Effector CD8-positive, alpha-beta T cell (primary cell): Measurements from ENCODE around the gene CALN1.
"Not testable (repeated sequence)": the region's sequence is repeated elsewhere in the genome, so short reads cannot be mapped to it uniquely, and the experiment has no call there.

ENCODE experiments used
- DNase-seq: peaks from one replicate; lab custom pipeline; 2025; lab: John Stamatoyannopoulos, UW

CALN1 gene

DNA sequence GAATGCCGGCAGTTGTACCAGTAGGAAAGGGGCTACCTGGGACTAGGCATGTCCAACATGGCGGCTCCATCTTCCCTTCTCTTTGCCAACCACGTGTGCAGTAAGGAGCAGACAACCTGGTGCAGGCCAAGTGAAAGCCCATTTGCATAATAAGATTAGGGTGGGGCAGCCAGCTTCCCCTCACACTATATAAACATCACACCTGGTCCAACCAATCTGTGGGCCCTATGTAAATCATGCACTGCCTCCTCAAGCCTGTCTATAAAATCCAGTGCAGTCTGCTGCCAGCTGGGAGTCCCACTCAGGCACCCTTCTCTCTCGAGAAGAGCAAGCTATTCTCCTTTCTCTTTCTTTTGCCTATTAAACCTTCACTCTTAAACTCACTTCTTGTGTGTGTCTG is 429.3 kb downstream of the CALN1 start:
- no peak for DNase-seq

DNA sequence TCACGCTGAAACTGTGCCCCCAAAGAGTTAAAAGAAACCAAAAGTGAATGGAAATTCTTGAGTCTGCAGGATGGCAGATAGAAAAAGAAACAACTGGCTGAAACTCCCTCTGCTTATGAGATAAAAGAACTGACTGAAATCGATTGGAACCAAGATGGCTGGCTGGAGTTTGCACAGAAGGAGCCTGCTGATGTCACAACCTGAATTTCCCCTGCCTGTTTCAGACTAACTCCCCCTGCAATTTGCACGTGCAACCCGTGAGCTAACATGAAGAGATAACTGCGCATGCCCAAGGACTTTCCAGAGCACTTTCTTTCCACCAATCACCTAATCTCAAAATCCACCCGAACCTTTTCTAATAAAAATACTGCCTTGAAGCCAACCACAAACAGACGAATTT is 435.5 kb downstream of the CALN1 start:
- DNase-seq: no peak

DNA sequence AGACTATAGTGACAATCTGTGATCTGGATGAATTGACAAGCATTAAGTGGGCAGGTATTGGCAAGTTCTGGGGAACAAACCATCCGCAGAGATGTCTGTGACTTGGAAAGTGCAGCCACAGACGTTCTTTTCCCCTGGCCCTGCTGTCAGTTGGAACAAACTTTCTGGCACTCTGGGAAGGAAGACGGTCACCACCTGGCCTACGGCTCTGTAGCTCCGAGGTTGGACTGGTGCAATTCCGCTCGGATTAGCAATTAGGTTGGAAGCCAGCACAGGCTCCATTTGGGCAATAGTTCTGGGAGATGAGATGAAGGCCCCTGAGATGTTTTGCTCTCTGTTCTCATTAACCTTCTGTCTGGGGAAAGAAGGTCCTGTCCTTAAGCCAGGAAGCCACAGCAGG is 437.5 kb downstream of the CALN1 start:
- no peak for DNase-seq

DNA sequence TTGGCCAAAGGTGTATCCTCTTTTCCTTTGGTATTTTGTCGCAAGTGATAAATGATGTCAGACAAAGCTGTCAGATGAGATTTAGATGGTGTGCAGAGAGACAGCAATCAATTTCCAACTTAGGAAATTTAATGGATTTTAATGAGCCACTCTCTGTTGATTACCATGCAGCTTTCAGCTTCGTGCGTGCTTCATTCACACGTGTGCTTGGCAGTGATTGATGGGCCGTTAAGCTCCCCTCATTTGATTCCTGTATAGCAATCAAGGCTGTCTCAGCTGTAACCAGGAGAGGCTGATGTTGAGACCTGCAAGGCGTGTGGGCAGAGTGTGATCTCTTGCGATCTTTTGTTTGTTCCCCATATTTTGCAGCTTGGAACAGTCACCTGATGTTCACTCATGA is 439.6 kb downstream of the CALN1 start:
- DNase-seq: no peak

DNA sequence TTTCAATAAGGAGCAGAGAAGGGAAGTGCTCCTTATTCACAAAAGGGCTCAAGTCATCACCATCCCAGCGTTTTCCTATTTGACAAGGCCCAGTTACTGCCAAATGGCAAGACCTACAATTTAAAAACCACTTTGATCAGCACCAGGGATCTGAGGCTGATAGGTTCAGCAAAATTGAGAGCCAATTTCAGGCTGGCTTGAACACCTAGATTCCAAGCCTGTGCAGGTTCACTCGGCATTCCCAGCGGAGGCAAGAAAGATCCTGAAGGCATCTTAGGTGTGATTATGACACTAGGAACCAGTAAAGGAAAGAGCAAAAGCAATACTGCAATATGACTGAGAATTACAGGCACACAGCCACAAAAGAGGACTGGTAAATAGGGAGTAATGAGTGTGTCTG is 441.4 kb downstream of the CALN1 start:
- no peak for DNase-seq

DNA sequence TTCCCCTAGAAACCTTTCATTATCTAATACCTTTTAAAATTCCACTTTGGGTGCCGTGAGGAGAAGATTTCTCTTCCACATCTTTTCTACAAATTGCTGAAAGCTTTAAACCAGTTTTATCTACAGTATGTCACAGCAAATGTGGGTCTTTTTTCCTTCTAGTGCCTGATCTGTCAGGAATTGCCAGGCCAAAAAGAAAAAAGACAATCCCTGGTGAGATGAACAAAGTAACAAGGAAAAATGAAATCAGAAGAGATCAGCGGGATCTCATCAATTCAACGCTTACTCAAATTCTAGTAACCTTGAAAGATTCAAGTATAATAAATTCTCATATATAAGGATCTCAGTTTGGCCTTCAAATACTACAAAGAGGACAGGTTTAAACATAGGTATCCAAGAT is 449.5 kb downstream of the CALN1 start:
- DNase-seq: no peak

DNA sequence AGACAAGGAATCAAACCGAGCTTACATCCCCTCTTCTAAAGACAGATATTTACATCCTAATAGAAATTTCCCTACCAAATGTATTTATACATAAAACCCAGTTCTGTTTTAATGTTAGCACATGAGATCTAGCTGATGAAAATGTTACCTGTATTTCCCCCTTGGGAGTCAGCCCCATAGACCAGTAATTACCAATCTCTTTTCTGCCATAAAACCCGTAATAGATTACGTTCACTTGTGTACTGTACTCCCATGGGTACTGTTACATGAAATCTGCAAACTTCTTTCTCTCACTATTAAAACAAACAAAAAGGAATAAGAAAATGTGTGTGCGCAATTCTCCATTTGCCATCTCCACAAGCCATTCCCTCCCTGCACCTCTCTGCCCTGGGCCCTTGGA is 450.9 kb downstream of the CALN1 start:
- DNase-seq: no peak

DNA sequence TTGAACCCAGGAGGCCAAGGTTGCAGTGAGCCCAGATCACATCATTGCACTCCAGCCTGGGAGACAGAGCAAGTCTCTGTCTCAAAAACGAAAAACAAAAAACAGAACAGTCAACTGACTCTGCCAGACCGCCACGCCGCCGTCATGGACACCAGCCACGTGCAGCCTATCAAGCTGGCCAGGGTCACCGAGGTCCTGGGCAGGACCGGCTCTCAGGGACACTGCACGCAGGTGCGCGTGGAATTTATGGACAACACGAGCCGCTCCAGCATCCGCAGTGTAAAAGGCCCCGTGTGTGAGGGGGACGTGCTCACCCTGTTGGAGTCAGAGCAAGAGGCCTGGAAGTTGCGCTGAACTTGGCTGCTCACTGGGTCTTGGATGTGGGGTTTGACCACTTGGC is 470.0 kb downstream of the CALN1 start:
- no peak for DNase-seq

DNA sequence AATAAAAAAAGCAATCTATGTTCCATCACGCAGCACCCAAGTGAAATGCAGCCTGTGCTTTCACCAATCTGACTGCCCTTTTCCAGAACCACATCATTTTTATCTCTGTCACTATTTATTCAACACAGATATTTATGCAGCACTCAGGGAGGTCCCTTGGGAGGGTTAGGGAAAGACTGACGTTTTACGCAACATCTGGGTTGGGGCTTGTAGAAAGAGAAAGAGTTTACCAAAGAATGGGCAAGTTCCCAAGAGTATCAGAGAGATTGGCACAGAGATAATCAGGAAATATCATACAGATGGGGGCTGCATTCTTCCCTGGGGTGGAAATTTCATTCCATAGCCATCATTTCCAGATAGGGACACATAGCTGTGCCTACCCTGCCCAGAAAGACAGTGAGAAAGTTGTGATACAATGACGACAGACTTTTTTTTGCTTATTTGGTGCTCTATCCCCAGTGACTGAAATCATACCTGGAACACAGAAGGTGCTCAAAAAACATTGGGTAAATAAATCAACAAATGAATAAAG is 474.2 kb downstream of the CALN1 start:
- DNase-seq: no peak

DNA sequence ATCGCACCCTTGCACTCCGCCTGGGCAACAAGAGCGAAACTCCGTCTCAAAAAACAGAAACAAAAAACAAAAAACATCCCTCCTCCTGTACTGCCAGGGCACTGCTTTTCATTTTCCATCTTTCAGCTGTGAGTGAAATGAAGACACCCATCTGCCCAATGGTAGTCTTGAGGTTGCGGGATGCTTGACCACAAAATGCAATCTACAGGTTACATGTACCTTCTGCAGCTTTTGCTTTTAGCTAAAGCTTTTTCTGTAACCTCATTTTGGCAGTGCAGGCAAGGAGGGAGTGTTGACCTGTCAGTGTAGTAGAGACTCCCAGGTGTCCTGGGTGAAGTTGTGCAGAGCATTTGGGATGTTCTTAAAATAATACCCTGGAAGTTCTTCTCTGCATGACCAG is 476.5 kb downstream of the CALN1 start:
- DNase-seq: no peak

DNA sequence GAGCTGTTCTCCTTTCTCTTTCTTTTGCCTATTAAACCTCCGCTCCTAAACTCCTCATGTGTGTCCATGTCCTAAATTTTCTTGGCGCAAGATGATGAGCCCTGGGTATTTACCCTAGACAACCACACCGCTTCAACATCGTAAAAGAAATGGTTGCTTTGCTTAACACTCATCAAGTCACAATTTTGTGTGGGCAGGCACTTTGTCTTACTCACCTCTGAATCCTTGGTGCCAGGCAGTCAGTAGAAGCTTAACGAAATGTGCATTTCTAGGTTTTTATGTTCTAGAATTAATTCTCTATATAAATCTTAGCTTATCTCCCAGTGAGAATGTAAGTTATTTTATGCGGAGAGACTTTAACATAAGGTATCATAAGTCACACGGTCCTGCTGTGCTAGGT is 478.7 kb downstream of the CALN1 start:
- DNase-seq: no peak

DNA sequence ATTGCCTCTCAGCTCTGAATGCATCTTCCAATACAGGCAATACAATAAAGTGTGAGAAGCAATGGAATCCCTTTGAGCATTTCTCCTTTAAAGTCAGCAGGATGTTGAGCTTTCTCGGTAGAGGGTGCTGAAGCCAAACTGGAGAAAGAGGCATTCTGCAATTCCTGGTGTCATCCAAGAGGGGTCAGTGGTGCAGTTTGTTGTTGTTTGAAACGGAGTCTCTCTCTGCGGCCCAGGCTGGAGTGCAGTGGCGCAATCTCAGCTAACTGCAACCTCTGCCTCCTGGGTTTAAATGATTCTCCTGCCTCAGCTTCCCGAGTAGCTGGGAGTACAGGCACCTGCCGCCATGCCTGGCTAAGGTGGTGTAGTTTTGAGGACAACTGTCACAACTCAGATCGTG is 486.5 kb downstream of the CALN1 start:
- DNase-seq: no peak

DNA sequence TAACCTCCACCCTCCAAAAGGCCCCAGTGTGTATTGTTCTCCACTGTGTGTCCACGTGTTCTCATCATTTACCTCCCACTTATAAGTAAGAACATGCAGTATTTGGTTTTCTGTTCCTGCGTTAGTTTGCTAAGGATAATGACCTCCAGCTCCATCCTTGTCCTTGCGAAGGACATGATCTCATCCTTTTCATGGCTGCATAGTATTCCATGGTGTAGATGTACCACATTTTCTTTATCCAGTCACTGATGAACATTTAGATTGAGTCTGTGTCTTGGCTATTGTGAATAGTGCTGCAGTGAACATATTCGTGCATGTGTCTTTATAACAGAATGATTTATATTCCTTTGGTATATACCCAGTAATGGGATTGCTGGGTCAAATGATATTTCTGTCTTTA is 497.9 kb downstream of the CALN1 start:
- DNase-seq: not testable (repeated sequence)

DNA sequence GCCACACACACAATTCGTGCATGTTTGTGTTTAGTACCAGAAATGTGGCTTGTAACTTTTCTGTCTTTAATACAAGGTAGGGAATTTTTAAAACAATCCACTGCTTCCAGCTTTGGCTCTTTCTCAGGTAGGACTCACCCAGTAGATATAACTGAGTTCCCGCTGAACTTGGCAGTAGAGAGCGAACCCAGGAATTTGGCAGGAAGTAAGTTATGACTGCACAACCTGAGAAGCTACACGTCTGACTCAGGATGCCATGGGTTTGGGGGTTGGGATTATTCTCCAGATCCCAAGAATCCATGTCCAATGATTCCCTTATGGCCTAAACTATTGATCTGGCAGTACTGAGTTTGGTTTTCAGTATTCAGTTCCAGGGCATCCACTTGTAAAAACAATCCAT is 499.7 kb downstream of the CALN1 start:
- no peak for DNase-seq

DNA sequence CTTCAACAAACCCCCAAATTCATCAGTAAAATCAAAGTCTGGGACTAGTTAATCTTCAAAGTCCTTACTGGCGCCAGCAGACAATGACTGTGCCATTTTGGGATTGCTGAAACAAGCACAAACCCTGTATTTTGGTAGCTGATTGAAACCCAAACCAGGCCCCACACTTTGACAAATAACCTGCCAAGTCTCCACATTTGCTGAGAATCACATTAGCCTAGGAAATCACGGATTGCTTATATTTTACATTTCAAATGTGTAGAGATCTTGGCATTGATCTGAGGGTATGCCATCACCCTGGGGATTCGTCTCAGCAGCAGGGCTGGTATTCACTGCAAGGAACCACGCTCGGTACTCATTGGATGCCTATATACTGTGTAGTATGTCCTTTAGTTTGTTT is 501.1 kb downstream of the CALN1 start:
- no peak for DNase-seq

DNA sequence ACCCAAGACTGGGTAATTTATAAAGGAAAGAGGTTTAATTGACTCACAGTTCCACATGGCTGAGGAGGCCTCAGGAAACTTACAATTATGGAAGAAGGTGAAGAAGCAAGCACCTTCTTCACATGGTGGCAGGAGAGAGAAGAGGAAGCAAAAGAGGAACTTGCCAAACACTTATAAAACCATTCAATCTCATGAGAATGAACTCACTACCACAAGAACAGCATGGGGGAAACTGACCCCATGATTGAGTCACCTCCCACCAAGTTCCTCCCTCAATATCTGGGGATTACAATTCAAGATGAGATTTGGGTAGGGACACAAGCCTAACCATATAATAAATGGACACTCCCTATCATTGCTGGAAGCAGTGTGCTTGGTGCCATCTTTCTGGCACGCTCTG is 506.3 kb downstream of the CALN1 start:
- no peak for DNase-seq

DNA sequence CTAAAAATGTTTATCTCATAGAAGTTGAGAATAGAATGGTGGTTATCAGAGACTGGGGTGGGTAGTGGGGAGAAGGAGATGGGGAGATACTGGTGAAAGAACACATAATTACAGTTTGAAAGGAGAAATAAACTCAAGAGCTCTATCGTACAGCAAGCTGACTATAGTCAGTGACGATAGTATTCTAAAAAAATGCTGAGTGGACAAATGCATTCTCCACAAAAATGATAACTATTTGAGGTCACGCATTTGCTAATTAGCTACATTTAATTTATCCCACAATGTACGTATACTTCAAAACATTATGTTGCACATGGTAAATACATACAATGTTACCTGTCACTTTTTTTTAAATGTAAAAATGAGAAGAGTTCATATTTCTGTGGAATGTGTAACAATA is 507.7 kb downstream of the CALN1 start:
- DNase-seq: no peak

DNA sequence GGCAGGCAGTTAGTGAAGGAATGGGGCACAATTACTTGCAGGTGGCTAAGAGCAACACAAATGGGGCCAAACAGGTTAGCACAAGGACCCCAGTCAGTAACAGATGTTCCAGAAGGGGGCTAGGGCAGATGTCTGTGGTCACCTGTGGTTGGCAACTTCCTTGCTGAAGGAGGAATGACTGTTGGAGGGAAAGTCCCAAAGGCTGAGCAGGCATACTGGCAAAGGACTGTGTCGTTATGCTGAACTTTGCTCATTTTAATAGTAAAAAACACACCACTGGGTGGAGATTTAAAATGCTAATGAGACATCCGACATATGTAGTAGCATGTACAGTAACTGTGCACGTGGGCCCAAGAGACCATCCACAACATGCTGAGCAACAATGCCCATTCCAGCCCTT is 511.6 kb downstream of the CALN1 start:
- no peak for DNase-seq

DNA sequence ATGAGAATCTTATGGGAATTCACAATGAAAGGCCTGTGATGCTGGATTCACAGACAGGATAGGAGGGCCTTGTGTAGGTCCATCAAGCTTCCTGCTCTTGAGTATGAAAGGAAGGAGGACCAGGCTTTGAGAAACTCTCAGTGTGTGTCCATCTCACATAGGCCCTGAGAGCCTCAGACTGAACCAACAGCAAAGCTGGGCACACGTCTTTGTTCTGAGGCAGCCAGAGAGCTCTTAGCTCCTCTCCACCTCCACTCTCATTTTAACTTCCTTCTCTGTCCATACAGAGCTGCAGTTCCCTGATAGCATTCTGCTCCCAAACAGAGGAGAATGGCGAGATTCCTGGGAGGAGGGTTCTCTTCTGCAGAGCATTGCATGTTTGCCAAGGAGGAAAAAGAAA is 515.6 kb downstream of the CALN1 start:
- no peak for DNase-seq

DNA sequence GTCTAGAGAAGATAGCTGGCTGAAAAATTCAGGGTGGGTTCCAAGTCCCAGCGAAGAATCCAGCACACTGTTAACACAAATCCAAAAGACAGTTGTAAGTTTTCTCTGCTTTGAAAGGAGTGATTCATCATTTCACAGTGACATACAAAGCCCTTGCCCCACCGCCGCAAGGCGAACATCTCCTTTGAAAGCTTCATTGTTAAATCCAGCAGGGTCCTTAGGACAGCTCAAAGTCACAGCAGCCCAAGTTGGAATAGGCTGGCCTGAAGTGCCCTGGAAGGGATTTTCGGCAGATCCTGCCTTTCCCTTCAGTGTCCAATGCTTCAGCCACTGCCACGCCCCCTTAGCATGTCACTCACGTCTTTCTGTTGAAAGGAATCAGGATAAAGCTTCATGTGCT is 526.1 kb downstream of the CALN1 start:
- no peak for DNase-seq

DNA sequence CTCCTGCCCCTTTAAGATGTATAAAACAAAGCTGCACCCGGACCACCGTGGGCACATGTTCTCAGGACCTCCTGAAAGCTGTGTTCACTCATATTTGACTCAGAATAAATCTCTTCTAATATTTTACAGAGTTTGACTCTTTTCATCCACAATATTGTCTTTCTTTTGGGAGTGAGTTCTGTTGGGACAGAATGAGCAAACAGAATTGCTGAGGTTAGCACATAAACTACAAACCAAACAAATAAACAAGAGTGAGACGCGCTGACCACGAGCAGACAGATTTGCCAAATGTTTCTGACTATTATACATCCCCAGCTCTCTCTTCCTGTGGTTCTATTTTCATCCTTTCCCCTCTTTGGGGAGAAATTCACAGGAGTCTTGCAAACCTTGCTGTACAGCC is 526.7 kb downstream of the CALN1 start:
- no peak for DNase-seq

DNA sequence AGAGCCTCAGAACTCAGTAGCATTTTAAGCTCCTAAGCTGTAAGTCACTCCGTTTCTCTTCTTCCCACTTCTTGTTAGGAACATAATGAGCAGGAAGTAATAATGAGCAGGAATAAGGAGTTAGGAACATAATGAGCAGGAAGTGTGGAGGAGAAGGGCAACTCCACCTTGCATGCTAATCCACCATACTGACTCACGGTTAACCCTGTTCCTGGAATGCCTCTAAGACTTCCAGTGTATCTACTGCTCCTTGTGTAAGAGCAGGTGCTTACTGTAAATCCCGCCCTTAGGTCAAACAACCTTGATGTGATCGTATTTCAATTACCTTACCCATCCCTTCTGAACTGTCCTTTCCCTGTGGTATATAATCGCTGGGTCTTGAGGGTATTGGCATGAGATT is 528.7 kb downstream of the CALN1 start:
- DNase-seq: no peak

DNA sequence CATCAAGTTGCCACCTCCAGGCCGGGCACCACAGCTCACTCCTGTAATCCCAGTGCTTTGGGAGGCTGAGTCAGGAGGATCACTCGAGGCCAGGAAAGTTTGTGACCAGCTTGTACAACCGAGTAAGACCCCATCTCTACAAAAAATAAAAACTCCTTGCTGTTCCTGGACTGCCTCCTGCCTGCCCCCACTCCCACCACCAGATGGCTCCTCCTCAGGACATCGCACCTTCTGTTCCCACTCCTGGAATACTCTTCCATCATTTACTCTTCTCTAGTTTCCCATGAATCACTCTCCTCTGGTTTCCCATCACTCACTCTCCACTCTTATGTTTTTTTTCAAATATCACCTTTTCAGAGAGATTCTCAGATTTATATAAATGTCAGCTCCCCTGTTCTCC is 540.7 kb downstream of the CALN1 start:
- DNase-seq: no peak

DNA sequence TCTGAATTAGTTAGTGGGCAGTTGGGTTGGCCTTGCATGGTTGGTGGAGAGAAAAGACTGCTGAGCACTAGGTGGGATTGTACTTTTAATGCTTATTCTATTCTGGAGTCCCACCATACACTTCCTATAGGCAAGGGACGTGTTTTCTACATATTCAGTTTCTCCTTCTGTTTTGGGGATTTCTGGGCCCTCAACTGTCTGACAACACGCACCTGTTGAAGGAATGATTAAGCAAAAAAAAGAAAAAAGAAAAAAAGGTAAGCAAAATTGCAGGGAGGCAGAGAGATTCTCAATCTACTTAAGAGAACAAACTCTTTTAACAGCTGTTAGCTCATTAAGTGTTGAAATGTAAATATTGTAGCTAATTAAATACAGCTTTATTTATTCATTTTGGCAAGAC is 541.3 kb downstream of the CALN1 start:
- no peak for DNase-seq

DNA sequence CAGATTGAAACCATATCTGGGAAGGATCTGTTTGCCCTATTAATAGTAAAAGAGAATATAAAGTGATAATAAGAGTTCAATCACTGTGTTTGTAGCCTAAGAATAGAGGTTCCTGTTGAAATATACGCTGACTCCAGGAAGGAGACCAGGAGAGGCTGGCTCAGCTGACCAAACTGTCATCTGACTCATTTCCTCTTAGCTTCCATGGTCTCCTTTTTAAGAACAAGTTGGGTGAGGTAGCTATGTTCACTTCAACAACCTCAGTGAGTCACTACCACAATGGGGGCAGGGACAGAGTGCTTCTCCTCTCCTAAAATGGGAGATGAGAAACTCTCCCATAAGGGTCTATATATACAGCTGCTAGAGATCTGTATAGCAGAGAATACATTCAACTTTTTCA is 543.3 kb downstream of the CALN1 start:
- DNase-seq: no peak
